ENCODE data around the gene CIDEC. TPM values are rescaled to one million over a fixed set of nuclear protein-coding genes. Genes with fewer than 3 reads are reported as not detected.

The CIDEC gene
- total and polyA plus RNA-seq, 2 of the 13 experiments (the other 11 are each of a cell fraction or from before 2014, with no cell fraction given): 2.5 to 10.4 TPM

DNA sequence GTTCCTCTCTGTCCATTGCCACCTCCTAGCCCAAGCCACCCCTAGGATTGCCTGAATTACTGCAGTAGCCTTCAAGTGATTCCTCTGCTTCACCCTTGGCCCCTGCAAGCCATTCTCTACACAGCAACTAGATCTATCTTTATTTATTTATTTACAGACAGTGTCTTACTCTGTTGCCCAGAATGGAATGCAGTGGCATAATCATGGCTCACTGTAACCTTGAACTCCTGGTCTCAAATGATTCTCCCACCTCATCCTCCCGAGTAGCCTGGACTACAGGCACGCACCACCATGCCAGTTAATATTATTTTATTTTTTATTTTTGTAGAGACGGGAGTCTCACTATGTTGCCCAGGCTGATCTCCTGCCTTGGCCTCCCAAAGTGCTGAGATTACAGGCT, 8.5 kb upstream of the CIDEC start (continued):
- TF ChIP-seq, protein P1, sequence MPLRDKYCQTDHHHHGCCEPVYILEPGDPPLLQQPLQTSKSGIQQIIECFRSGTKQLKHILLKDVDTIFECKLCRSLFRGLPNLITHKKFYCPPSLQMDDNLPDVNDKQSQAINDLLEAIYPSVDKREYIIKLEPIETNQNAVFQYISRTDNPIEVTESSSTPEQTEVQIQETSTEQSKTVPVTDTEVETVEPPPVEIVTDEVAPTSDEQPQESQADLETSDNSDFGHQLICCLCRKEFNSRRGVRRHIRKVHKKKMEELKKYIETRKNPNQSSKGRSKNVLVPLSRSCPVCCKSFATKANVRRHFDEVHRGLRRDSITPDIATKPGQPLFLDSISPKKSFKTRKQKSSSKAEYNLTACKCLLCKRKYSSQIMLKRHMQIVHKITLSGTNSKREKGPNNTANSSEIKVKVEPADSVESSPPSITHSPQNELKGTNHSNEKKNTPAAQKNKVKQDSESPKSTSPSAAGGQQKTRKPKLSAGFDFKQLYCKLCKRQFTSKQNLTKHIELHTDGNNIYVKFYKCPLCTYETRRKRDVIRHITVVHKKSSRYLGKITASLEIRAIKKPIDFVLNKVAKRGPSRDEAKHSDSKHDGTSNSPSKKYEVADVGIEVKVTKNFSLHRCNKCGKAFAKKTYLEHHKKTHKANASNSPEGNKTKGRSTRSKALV (CRISPR knock-in tag; IDR thresholded peaks at IDR 0.05): no peak
- no peak for TF ChIP-seq ZBED4 (CRISPR knock-in tag; IDR thresholded peaks at IDR 0.05; ENCODE audit: borderline replicate concordance)
- TF ChIP-seq ZNF280D (CRISPR knock-in tag; IDR thresholded peaks at IDR 0.05): peak; percentile 81; the same call in 1 of the 2 replicates
- no peak for TF ChIP-seq KAT2B (IDR thresholded peaks at IDR 0.05; ENCODE audit: borderline replicate concordance, low read depth, low read length)
- TF ChIP-seq RORA (CRISPR knock-in tag; IDR thresholded peaks at IDR 0.05): no peak
- TF ChIP-seq KLF12 (CRISPR knock-in tag; IDR thresholded peaks at IDR 0.05; ENCODE audit: borderline replicate concordance): no peak
- no peak for TF ChIP-seq ZBTB38 (CRISPR knock-in tag; IDR thresholded peaks at IDR 0.05)
- peak; percentile 97 for TF ChIP-seq ZNF460 (CRISPR knock-in tag; IDR thresholded peaks at IDR 0.05; ENCODE audit: borderline replicate concordance)
- no peak for TF ChIP-seq ZNF614 (CRISPR knock-in tag; IDR thresholded peaks at IDR 0.05; ENCODE audit: borderline replicate concordance)
- TF ChIP-seq THYN1 (CRISPR knock-in tag; IDR thresholded peaks at IDR 0.05; ENCODE audit: borderline replicate concordance, low read depth): no peak
- TF ChIP-seq, protein P2, sequence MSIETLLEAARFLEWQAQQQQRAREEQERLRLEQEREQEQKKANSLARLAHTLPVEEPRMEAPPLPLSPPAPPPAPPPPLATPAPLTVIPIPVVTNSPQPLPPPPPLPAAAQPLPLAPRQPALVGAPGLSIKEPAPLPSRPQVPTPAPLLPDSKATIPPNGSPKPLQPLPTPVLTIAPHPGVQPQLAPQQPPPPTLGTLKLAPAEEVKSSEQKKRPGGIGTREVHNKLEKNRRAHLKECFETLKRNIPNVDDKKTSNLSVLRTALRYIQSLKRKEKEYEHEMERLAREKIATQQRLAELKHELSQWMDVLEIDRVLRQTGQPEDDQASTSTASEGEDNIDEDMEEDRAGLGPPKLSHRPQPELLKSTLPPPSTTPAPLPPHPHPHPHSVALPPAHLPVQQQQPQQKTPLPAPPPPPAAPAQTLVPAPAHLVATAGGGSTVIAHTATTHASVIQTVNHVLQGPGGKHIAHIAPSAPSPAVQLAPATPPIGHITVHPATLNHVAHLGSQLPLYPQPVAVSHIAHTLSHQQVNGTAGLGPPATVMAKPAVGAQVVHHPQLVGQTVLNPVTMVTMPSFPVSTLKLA (IDR thresholded peaks at IDR 0.05): no peak
- TF ChIP-seq KAT8 (CRISPR knock-in tag; IDR thresholded peaks at IDR 0.05): 0 out of 2 replicates have a peak, but pooled peaks have one; percentile 17
- no peak for TF ChIP-seq ZNF574 (CRISPR knock-in tag; IDR thresholded peaks at IDR 0.05)
- no peak for TF ChIP-seq HNRNPL (IDR thresholded peaks at IDR 0.05; ENCODE audit: low read depth, low read length)
- no peak for TF ChIP-seq NR0B2 (CRISPR knock-in tag; IDR thresholded peaks at IDR 0.05)

Data from HepG2 (cell line).